ENCODE measurements around the gene GNB1. TPM values are rescaled to one million over a fixed set of nuclear protein-coding genes. Genes with fewer than 3 reads are reported as not detected.

GNB1 gene
- total and polyA plus RNA-seq, 8 donors, result 42.3 to 160 (median 86.8) TPM

DNA sequence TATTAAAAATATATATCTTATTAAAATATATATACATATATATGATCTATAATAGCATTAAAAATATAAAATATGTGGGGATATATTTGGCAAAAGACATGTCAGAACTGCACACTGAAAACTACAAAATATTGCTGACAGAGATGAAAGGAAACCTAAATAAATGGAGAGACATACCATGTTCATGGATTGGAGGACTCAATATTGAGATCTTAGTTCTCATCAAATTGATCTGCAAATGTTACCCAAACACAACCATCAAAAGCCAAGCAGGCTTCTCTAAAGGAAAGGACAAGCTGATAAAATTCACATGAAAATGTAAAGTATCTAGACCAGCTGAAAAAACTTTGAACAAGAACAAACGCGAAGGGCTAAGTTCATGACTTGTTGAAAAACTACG is 119.8 kb downstream of the GNB1 start:
- H3K27me3 ChIP-seq, result no peaks in the 10 kb centered on the region
- peaks cover 0 to 10% (median 4%) of the 10 kb centered on the region in 3 donors for H3K4me1 ChIP-seq
- TF ChIP-seq, protein P1, sequence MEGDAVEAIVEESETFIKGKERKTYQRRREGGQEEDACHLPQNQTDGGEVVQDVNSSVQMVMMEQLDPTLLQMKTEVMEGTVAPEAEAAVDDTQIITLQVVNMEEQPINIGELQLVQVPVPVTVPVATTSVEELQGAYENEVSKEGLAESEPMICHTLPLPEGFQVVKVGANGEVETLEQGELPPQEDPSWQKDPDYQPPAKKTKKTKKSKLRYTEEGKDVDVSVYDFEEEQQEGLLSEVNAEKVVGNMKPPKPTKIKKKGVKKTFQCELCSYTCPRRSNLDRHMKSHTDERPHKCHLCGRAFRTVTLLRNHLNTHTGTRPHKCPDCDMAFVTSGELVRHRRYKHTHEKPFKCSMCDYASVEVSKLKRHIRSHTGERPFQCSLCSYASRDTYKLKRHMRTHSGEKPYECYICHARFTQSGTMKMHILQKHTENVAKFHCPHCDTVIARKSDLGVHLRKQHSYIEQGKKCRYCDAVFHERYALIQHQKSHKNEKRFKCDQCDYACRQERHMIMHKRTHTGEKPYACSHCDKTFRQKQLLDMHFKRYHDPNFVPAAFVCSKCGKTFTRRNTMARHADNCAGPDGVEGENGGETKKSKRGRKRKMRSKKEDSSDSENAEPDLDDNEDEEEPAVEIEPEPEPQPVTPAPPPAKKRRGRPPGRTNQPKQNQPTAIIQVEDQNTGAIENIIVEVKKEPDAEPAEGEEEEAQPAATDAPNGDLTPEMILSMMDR (IDR thresholded peaks at IDR 0.05), result no peak
- no peak for ATAC-seq
- no peaks in the 10 kb centered on the region for H3K36me3 ChIP-seq
- no peak overlapping the region for H3K4me3 ChIP-seq
- no peak for DNase-seq
- intact Hi-C loops (cut with DNase I), result no loop called here
- no peak overlapping the region for H3K27ac ChIP-seq
- FAIRE-seq, result no peak
- H3K9me3 ChIP-seq, result no peaks in the 10 kb centered on the region
- WGBS, 2 donors, result 88 to 93% methylated on average over 3 of the region's 3 CpGs

DNA sequence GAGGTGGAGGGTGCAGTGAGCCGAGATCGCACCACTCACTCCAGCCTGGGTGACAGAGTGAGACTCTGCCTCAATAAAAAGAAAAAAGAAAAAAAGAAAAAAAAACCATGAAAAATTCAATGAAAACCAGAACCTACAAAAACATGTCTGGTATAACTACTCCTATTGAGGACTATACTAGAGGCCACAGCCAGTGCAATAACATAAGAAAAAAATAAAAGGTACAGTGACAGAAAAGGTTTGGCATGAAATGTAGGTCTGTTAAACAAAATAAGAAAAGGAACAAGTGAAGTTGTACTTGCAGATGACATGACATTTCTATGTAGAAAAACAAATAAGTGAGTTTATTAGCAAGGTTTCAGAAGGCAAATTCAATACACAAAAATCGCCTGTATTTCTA is 120.8 kb downstream of the GNB1 start:
- DNase-seq (no peak), FAIRE-seq (no peak), ATAC-seq (no peak)
- Histone ChIP-seq H3K4me1 (peaks cover 0 to 3% (median 1%) of the 10 kb centered on the region in 3 donors), H3K36me3 (no peaks in the 10 kb centered on the region), H3K27me3 (no peaks in the 10 kb centered on the region), H3K4me3 (no peak overlapping the region), H3K27ac (no peak overlapping the region), H3K9me3 (no peaks in the 10 kb centered on the region)
- TF ChIP-seq, protein P1 (IDR thresholded peaks at IDR 0.05), result no peak
- WGBS, 2 donors, result 94 to 99% methylated on average over 3 of the region's 3 CpGs
- intact Hi-C loops (cut with DNase I), result no loop called here

DNA sequence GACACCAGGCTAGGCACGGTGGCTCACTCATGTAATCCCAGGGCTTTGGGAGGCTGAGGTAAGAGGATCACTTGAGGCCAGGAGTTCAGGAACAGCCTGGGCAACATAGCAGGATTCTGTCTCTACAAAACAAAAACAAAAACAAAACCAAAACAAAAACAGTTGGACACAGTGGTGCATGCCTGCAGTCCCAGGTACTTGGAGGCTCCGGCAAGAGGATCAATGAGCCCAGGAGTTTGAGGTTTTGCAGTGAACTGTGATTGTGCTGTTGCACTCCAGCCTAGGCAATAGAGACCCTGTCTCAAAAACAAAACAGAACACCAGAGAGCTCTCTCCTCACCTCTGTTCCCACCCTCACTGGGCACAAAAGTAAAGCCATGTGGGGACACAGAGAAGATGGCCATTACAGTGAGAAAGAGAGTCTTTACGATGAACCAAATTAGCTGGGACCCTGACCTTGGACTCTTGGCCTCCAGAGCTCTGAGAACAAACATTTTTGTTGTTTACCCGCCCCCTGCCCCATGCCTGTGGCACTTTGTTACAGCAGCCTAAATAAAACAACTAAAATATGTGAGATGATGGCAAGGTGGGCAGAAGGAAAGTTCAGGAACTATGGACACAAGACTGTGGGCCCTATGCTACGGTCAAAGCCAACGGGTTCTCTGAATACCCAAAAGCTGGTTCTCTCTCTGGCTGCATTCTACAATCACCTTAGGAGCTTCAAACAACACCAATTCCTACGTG is 122.5 kb downstream of the GNB1 start:
- intact Hi-C loops (cut with DNase I), result no loop called here
- no peak for DNase-seq
- no peak for ATAC-seq
- no peak for FAIRE-seq
- WGBS, 2 donors, result 69 to 74% methylated on average over 7 of the region's 7 CpGs
- Histone ChIP-seq H3K4me1 (peaks cover 0 to 3% (median 0%) of the 10 kb centered on the region in 3 donors), H3K9me3 (no peaks in the 10 kb centered on the region), H3K27ac (no peak overlapping the region), H3K36me3 (peaks cover 0 to 13% (median 5%) of the 10 kb centered on the region in 3 donors), H3K27me3 (no peaks in the 10 kb centered on the region), H3K4me3 (no peak overlapping the region)
- TF ChIP-seq, protein P1 (IDR thresholded peaks at IDR 0.05), result no peak

DNA sequence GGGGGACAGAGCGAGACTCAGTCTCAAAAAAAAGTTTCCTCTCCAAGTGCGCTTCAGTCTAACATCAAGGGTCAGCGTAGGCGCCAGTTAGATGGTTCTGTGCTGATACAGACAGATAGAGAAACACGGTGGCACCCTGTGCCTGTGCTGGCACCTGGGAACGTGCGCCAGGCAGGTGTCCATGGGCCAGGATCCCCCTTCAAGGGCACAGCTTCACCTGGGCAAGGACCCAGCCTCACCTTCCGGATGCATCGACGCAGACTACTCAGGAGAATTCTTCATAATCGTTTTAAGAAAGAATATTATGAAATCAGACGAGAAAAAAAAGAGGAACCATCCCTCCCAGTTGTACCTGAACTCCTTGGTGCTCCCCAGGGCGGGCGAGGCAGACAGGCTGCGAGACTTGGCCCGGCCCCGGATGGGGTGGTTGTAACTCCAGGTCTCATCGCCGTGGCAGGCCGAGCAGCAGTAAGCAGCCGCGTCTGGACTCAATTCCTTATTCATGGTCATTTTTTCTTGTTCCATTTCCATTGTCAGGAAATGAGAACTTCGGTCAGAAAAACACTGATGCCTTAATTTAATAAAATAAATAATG is 125.9 kb downstream of the GNB1 start:
- Histone ChIP-seq H3K4me3 (no peak overlapping the region), H3K4me1 (peaks cover 0 to 3% (median 0%) of the 10 kb centered on the region in 3 donors), H3K27ac (no peak overlapping the region), H3K9me3 (no peaks in the 10 kb centered on the region), H3K36me3 (peaks cover 0 to 20% (median 5%) of the 10 kb centered on the region in 3 donors), H3K27me3 (no peaks in the 10 kb centered on the region)
- TF ChIP-seq, protein P1 (IDR thresholded peaks at IDR 0.05), result no peak
- 82 to 87% methylated on average over 23 of the region's 23 CpGs for WGBS, 2 donors
- FAIRE-seq (no peak), DNase-seq (peak in 1 of 6 donors; percentile 49), ATAC-seq (no peak)
- intact Hi-C loops (cut with DNase I), result no loop called here

Measured in pancreas (tissue), 10 donors.